GM06990 (cell line): Measurements from ENCODE around the gene GTSF1L.

ENCODE experiments used
- DNase-seq: peaks from one replicate; pipeline ENCODE4 v3.0.0-alpha.2; 2011; ENCODE audit not compliant: insufficient read length; ENCODE audit errors: extremely low read depth
- H3K27me3 ChIP-seq: replicated peaks from 2 replicates; pipeline ENCODE4 v1.6.0; 2011; ENCODE audit warnings: low read length; ENCODE audit not compliant: control insufficient read depth, insufficient read depth
- H3K36me3 ChIP-seq: 2 replicates; pipeline ENCODE4 v1.5.1; 2011; ENCODE audit warnings: low read length; ENCODE audit not compliant: control insufficient read depth, insufficient read depth
- H3K4me3 ChIP-seq: replicated peaks from 2 replicates; pipeline ENCODE4 v1.5.1; 2011; ENCODE audit warnings: low read depth, mild to moderate bottlenecking, control low read depth, low read length
- TF ChIP-seq, protein P1 (sequence below): IDR thresholded peaks from 2 replicates; pipeline ENCODE4 v1.5.1; 2011; ENCODE audit warnings: low read length, control low read depth, mild to moderate bottlenecking, inconsistent platforms; ENCODE audit not compliant: insufficient read depth, poor library complexity, severe bottlenecking

Gene GTSF1L

GRCh38 chr20:43744151-43744611 lies 17.4 kb upstream of the GTSF1L start:
- TF ChIP-seq, protein P1, sequence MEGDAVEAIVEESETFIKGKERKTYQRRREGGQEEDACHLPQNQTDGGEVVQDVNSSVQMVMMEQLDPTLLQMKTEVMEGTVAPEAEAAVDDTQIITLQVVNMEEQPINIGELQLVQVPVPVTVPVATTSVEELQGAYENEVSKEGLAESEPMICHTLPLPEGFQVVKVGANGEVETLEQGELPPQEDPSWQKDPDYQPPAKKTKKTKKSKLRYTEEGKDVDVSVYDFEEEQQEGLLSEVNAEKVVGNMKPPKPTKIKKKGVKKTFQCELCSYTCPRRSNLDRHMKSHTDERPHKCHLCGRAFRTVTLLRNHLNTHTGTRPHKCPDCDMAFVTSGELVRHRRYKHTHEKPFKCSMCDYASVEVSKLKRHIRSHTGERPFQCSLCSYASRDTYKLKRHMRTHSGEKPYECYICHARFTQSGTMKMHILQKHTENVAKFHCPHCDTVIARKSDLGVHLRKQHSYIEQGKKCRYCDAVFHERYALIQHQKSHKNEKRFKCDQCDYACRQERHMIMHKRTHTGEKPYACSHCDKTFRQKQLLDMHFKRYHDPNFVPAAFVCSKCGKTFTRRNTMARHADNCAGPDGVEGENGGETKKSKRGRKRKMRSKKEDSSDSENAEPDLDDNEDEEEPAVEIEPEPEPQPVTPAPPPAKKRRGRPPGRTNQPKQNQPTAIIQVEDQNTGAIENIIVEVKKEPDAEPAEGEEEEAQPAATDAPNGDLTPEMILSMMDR, result no peak
- H3K27me3 ChIP-seq, result no peaks in the 10 kb centered on the region
- H3K4me3 ChIP-seq, result no peak overlapping the region
- H3K36me3 ChIP-seq, result no peaks in the 10 kb centered on the region
- DNase-seq, result no peak

- TF ChIP-seq, protein P1, result no peak
- Histone ChIP-seq H3K4me3 (no peak overlapping the region), H3K27me3 (no peaks in the 10 kb centered on the region), H3K36me3 (no peaks in the 10 kb centered on the region)
- DNase-seq, result no peak
Measured at GRCh38 chr20:43740642-43741041, 13.8 kb upstream of the GTSF1L start.

DNA sequence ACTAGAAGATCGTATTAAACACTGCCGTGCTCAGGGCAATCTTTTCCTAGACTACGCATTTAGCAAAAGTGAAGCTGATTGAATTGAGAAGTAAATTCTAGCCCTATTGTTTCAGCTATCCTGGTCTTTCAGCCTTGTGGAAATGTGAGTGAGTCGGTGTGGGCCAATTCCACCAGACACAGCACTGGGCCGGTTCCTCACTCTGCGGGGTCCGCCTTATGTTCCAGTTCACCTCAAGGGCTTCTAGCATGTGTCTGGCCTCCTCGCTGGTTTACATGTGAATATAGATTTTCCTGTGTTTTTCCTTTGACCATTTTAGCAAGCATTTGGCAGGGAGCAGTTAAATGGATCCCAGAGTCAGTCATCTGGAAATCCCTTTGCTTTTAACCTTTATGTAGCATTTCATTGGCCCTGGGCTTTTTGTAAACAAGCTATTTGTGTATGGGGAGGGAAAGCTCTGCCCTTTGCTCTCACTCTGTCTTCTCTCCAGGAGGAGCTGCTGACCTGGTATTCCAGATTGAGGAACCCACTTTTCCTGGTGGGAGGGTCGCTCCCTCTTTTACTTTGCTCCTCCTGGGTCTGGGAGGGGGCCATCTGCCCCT lies 12.4 kb upstream of the GTSF1L start:
- no peaks in the 10 kb centered on the region for H3K36me3 ChIP-seq
- no peaks in the 10 kb centered on the region for H3K27me3 ChIP-seq
- H3K4me3 ChIP-seq, result no peak overlapping the region
- no peak for DNase-seq
- TF ChIP-seq, protein P1, result no peak

DNA sequence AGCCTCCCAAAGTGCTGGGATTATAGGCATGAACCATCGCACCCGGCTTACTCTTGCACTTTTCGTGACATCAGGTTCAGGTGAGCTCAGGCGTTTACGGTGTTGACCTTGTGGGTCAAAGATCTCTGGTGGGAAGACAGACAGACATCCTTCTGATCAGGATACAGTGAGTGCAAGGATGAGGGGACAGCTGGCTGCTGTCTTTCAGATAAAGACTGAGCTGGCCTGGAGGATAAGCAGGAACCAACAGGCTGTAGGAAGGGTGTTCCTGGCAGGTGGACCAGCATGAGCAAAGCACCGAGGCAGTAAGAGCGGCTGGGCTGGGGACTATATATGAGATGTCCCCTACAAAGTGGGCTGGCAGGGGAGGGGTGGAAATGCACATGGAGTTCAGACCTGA lies 11.1 kb upstream of the GTSF1L start:
- Histone ChIP-seq H3K4me3 (no peak overlapping the region), H3K36me3 (no peaks in the 10 kb centered on the region), H3K27me3 (no peaks in the 10 kb centered on the region)
- TF ChIP-seq, protein P1, result no peak
- no peak for DNase-seq

DNA sequence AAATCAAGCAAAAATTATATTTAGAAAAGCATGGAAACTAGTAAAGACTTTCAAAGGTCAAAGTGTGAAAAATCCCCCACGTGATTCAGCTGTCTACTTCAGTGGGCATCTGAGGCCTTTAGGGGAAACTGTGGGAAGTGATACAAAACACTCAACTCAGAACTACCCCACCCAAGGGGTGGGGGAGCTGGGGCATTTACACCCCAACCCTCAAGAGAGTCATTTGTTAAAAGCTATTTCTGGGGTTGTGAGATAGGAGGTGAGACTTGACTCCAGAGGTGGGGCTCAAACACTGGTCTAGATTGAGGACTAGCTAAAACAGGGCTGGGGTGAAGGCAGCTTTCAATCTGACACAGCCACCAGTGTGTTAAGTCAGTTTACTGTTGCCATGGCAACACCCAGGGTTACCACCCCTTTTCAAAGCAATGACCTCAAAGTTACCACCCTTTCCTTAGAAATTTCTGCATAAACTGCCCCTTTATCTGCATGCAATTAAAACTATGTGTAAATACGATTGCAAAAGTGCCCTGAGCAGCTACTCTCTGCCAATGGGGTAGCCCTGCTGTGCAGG lies 9.9 kb upstream of the GTSF1L start:
- no peaks in the 10 kb centered on the region for H3K27me3 ChIP-seq
- H3K36me3 ChIP-seq, result no peaks in the 10 kb centered on the region
- no peak overlapping the region for H3K4me3 ChIP-seq
- DNase-seq, result peak; percentile 75
- TF ChIP-seq, protein P1, result no peak
